Panc1 (cell line): ENCODE data around the gene MGMT. TPM values are rescaled to one million over a fixed set of nuclear protein-coding genes. Genes with fewer than 3 reads are reported as not detected.

Source experiments
- ATAC-seq: fragments of 200-7000 bp; cut with Tn5 transposase; 2 replicates; pipeline ENCODE4 v1.9.1; 2020; ENCODE audit warnings: mild to moderate bottlenecking, moderate library complexity
- BruUV-seq: library from RNA; stranded (reverse); fragments of 400-500 nt; replicated peaks from 2 replicates; lab custom pipeline; 2021; lab: Mats Ljungman, UMichigan
- CTCF ChIA-PET: fragments of 300-600 bp; sonication (Branson Sonifier 250); formaldehyde crosslinking; loops from one replicate; lab custom pipeline; 2022; ENCODE audit warnings: antibody characterized with exemption; lab: Charles Lee
- POLR2A ChIA-PET: fragments of 300-600 bp; sonication (Branson Sonifier 250); formaldehyde crosslinking; loops from one replicate; lab custom pipeline; 2022; ENCODE audit warnings: antibody characterized with exemption; lab: Charles Lee
- DNase-seq: peaks from one replicate; pipeline ENCODE4 v3.0.0-alpha.2; 2010; ENCODE audit warnings: low read depth, low spot score
- H3K27ac ChIP-seq: 2 replicates; pipeline ENCODE4 v1.5.1; 2011; ENCODE audit warnings: mild to moderate bottlenecking, low read length, inconsistent platforms
- H3K27me3 ChIP-seq: fragments of 200-500 bp; sonication (Bioruptor generic); 2 replicates; pipeline ENCODE4 v1.6.0; 2014; ENCODE audit warnings: low read length, inconsistent platforms; ENCODE audit not compliant: control insufficient read depth, insufficient read depth
- H3K36me3 ChIP-seq: fragments of 200-500 bp; sonication (Bioruptor generic); 2 replicates; pipeline ENCODE4 v1.5.1; 2014; ENCODE audit warnings: inconsistent platforms, mild to moderate bottlenecking, low read length, moderate library complexity; ENCODE audit not compliant: control insufficient read depth, insufficient read depth
- H3K4me1 ChIP-seq: 2 replicates; pipeline ENCODE4 v1.5.1; 2011; ENCODE audit warnings: inconsistent platforms, mild to moderate bottlenecking, low read length, moderate library complexity; ENCODE audit not compliant: control insufficient read depth, insufficient read depth
- H3K4me3 ChIP-seq, 2 experiments: 2 replicates each; pipeline ENCODE4 v1.5.1; 2011 to 2012; ENCODE audit warnings: low read depth in 2 of 2, low read length in 2 of 2, mild to moderate bottlenecking in 2 of 2, inconsistent platforms in 1 of 2, moderate library complexity in 1 of 2
- H3K9me3 ChIP-seq: fragments of 200-500 bp; sonication (Bioruptor generic); 2 replicates; pipeline ENCODE4 v1.5.1; 2014; ENCODE audit warnings: low read depth, mild to moderate bottlenecking, inconsistent platforms, low read length, moderate library complexity; ENCODE audit not compliant: control insufficient read depth, insufficient read depth
- POLR2AphosphoS5 ChIP-seq: IDR thresholded peaks from 2 replicates; pipeline ENCODE4 v1.6.1; 2012; ENCODE audit warnings: mild to moderate bottlenecking, low read depth, low read length, moderate library complexity
- SIN3A ChIP-seq: IDR thresholded peaks from 2 replicates; pipeline ENCODE4 v1.6.1; 2012; ENCODE audit warnings: low read depth, mild to moderate bottlenecking, low read length, moderate library complexity, borderline replicate concordance; ENCODE audit not compliant: insufficient read depth
- TCF7L2 ChIP-seq: IDR thresholded peaks from 2 replicates; pipeline ENCODE4 v1.6.1; 2011; ENCODE audit warnings: mild to moderate bottlenecking, low read depth, low read length, inconsistent platforms
- in situ Hi-C: cut with HindIII; loops from 2 replicates; pipeline ENCODE4 v1.10.0; 2016; ENCODE audit warnings: low sequenced_read_pairs, low pct_unique_long_range_greater_than_20kb
- intact Hi-C: fragments of 100-400 bp; cut with micrococcal nuclease; formaldehyde crosslinking; loops from one replicate; pipeline ENCODE4 v1.10.0; 2022; ENCODE audit not compliant: unreplicated experiment
- total RNA-seq: library from RNA; stranded (reverse); gene quantifications from one replicate; pipeline ENCODE4 v1.2.1, GENCODE V29; 2021; ENCODE audit not compliant: unreplicated experiment
- TF ChIP-seq, protein P1 (sequence below), 2 experiments: IDR thresholded peaks; 2 replicates each; pipeline ENCODE4 v1.6.1; 2011 to 2012; ENCODE audit warnings: low read depth in 2 of 2, control low read depth in 1 of 2, low read length in 1 of 2, mild to moderate bottlenecking in 1 of 2, moderate library complexity in 1 of 2; ENCODE audit not compliant: insufficient read depth in 1 of 2
- TF ChIP-seq, protein P2 (sequence below): fragments of 450-650 bp; IDR thresholded peaks from 2 replicates; pipeline ENCODE4 v1.5.1; 2017; ENCODE audit warnings: mild to moderate bottlenecking

Gene MGMT
- total RNA-seq, 1 experiment from 2014 or later, result 27.3 TPM

DNA sequence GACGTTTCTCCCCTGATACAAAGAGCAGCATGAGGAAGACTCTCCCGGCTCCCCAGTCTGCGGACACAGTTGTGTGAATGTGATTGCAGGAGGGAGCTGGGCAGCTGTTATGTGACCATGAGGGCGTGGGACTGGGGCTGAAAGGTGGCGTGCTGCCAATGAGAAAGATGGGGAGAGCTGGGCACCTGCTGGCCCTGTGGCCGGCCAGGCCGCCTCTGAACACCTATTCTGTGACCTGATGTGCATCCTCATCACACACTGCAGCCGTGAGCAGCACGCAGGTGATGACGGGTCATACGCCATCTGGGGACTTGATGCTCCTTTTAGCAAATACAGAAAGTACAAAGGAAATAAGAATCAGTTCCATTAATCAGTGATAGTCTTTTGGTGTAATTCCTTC lies 86.9 kb downstream of the MGMT start:
- no TSS peak for BruUV-seq
- POLR2A ChIA-PET, result no interaction called here
- CTCF ChIA-PET, result no interaction called here
- intact Hi-C loops, result no loop called here
- Histone ChIP-seq H3K36me3 (no peaks in the 10 kb centered on the region), H3K4me1 (no peaks in the 10 kb centered on the region), H3K9me3 (no peaks in the 10 kb centered on the region), H3K4me3 (no peak overlapping the region), H3K27me3 (no peaks in the 10 kb centered on the region), H3K27ac (no peak overlapping the region)
- DNase-seq, result no peak
- in situ Hi-C loops, result no loop called here
- TF ChIP-seq TCF7L2 (no peak), SIN3A (no peak), POLR2AphosphoS5 (no peak)
- TF ChIP-seq, protein P1, sequence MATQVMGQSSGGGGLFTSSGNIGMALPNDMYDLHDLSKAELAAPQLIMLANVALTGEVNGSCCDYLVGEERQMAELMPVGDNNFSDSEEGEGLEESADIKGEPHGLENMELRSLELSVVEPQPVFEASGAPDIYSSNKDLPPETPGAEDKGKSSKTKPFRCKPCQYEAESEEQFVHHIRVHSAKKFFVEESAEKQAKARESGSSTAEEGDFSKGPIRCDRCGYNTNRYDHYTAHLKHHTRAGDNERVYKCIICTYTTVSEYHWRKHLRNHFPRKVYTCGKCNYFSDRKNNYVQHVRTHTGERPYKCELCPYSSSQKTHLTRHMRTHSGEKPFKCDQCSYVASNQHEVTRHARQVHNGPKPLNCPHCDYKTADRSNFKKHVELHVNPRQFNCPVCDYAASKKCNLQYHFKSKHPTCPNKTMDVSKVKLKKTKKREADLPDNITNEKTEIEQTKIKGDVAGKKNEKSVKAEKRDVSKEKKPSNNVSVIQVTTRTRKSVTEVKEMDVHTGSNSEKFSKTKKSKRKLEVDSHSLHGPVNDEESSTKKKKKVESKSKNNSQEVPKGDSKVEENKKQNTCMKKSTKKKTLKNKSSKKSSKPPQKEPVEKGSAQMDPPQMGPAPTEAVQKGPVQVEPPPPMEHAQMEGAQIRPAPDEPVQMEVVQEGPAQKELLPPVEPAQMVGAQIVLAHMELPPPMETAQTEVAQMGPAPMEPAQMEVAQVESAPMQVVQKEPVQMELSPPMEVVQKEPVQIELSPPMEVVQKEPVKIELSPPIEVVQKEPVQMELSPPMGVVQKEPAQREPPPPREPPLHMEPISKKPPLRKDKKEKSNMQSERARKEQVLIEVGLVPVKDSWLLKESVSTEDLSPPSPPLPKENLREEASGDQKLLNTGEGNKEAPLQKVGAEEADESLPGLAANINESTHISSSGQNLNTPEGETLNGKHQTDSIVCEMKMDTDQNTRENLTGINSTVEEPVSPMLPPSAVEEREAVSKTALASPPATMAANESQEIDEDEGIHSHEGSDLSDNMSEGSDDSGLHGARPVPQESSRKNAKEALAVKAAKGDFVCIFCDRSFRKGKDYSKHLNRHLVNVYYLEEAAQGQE (IDR thresholded peaks at IDR 0.05; ENCODE audit: insufficient read depth in 1 of 2, low read depth in 2 of 2, low read length in 1 of 2), result no peak
- TF ChIP-seq, protein P2, sequence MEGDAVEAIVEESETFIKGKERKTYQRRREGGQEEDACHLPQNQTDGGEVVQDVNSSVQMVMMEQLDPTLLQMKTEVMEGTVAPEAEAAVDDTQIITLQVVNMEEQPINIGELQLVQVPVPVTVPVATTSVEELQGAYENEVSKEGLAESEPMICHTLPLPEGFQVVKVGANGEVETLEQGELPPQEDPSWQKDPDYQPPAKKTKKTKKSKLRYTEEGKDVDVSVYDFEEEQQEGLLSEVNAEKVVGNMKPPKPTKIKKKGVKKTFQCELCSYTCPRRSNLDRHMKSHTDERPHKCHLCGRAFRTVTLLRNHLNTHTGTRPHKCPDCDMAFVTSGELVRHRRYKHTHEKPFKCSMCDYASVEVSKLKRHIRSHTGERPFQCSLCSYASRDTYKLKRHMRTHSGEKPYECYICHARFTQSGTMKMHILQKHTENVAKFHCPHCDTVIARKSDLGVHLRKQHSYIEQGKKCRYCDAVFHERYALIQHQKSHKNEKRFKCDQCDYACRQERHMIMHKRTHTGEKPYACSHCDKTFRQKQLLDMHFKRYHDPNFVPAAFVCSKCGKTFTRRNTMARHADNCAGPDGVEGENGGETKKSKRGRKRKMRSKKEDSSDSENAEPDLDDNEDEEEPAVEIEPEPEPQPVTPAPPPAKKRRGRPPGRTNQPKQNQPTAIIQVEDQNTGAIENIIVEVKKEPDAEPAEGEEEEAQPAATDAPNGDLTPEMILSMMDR, result no peak
- ATAC-seq, result no peak

DNA sequence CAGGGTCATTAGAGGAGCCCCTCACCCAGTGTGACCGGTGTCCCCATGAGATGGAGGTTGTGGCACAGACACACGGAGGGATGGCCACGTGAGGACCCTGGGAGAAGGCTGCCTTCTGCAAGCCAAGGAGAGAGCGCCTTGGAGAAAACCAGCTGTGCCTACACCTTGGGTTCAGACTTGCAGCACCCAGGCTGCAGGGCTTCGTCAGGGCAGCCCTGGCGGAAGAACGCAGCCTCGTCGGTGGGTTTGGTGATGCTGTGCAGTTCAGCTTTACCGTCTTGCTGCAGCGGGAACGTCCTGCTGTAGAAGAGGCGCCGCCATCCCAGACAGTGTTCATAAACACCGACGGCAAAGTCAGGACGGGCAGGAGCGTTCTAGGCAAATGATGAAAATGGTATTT lies 89.3 kb downstream of the MGMT start:
- DNase-seq (no peak), ATAC-seq (no peak)
- no peaks in the 10 kb centered on the region for H3K4me1 ChIP-seq
- TF ChIP-seq POLR2AphosphoS5, result no peak
- TF ChIP-seq SIN3A, result no peak
- TF ChIP-seq, protein P2, result no peak
- no peak for TF ChIP-seq TCF7L2
- TF ChIP-seq, protein P1 (IDR thresholded peaks at IDR 0.05; ENCODE audit: insufficient read depth in 1 of 2, low read depth in 2 of 2, low read length in 1 of 2), result no peak
- POLR2A ChIA-PET, result no interaction called here
- no peaks in the 10 kb centered on the region for H3K36me3 ChIP-seq
- intact Hi-C loops, result no loop called here
- in situ Hi-C loops, result no loop called here
- no peaks in the 10 kb centered on the region for H3K9me3 ChIP-seq
- no peaks in the 10 kb centered on the region for H3K27me3 ChIP-seq
- BruUV-seq, result no TSS peak
- CTCF ChIA-PET, result no interaction called here
- no peak overlapping the region for H3K27ac ChIP-seq
- H3K4me3 ChIP-seq, result no peak overlapping the region
